ENCODE measurements around the gene CLEC4C.

Gene CLEC4C

DNA sequence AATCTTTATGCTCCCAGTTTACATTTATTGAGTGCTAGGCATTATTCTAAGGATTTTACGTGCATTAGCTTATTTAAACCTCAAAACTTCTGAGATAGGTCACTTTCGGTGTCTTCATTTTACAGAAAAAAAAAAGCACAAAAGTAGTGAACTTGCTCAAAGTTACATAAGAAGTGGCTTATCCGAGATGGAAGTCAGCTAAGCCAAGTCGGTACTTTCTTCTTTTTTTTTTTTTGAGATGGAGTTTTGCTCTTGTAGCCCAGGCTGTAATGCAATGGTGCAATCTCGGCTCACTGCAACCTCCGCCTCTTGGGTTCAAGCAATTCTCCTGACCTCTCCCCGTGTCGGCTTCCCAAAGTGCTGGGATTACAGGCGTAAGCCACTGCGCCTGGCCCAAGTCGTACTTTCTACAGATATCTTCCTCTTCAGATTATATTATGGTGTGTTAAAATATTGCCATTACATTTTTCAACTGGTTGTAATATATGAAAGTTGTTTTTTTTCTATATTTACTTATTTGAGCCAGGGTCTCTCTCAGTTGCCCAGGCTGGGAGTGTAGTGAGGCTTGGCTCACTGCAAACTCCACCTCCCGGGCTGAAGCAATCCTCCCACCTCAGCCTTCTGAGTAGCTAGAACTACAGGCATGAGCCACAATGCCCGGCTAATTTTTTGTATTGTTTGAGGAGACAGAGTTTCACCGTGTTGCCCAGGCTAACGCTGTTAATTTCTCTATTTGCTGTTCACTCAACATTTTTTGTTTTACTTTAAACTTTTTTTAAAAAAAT lies 27.0 kb downstream of the CLEC4C start:
- no peak for DNase-seq

DNA sequence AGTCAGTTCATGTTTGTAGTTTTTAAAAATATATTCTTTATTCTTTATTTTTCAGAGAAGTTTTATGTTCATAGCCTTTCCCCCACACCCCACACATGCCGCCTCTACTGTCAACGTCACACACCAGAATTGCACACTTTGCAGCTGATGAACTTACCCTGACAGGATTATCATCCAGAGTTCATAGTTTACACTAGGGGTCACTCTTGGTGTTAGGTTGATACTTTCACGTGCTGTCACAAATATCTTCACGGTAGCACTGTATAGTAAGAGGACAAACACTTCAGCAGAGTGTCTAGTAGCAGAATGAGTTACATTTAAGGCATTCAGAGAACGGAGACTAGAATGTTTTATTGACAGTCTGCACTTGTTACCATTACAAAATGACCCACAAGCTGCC lies 30.8 kb downstream of the CLEC4C start:
- no peak for DNase-seq

- no peak for DNase-seq
These were observed 34.2 kb downstream of the CLEC4C start for GRCh38 chr12:7712841-7713442.

DNA sequence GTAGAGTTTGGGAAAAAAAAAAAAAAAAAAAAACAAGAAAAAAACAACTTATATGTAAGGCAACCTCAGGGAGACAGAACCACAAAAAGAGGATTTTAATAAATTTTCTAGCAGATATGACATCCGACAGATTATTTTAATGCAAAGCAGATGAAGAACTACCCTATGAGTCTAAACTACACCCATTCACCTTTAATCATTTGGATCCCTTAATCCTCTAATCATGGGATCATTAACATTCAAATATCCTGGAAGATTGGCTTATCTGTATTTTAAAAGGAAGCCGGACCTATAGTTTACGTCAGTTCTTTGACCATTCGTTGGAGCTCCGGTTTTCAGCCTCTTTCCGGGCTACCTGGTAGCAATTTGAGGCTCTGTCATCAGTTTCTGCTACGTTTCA lies 36.0 kb downstream of the CLEC4C start, which contains the start of gene DPPA3:
TSS of gene DPPA3 (plus strand) at position 301 of the 400 bp plus-strand sequence. CDS start 138 bp downstream, outside the sequence.
- no peak for DNase-seq

GRCh38 chr12:7709969-7710675 lies 37.1 kb downstream of the CLEC4C start:
- DNase-seq = no peak

DNA sequence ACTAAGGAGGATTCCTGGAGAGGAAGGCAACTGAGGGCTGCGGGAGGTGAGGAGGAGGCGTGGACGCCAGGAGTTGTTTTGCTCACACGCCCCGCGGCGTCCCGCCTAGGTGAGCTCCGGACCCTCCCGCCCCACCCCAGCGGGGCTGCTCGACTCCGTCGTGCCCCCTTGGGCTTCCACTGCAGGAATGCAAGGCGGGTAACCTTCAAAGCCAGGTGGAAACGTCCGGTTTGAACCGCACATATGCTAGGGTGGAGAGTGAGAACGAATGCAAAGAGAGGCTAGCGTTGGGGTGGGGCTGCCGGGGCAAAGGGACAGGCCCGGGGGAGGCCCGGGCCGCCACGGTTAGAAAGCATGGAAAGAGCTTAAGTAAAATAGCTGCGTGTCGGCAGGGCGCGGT lies 41.3 kb downstream of the CLEC4C start:
- DNase-seq = no peak

DNA sequence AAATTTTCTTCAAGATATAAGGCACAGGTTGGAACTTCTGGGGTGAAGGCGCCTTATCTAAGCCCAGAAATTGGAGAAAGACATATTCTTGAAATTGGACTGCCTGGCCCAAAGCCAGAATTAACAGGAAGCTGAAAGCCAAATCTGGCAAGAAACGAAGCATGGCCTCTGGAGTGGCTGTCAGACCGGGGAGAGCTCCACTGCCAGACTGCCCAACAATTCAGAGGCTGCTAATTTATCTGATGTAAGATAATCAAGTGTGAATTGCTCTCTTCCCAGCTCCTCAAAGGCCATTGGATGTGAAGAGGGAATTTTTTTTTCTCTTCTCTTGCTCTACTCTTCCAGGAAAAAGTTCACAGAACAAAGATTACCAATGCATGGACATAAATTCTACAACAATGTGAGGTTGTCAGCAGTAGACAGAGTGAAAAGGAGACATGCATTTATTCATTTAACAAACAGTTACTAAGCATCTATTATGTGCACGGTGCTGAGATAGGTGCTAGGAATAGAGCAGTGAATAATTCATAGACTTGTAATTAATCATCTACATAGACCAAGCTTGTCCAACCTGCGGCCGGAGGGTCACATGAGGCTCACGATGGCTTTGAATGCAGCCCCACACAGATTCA lies 51.5 kb downstream of the CLEC4C start, which contains the start of gene GDF3:
TSS of gene GDF3 (minus strand) at position 210 of the 632 bp plus-strand sequence. CDS start at position 163, 47 bp downstream.
- DNase-seq = no peak

DNA sequence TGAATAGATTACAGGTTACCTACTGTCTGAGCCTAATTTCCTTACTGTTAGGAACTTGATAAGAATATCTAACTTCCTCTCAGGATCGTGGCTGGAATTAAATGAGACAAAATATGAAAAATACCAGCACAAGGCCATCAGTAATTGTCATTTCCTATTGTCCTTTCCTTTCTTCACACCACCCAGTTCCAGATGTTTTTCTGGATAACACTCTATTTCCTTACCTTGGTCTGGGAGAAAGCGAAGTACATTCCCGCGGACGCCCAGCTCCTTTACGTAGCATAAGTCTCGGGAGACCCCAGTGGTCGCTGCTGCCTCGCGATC lies 52.0 kb downstream of the CLEC4C start:
- DNase-seq = no peak

DNA sequence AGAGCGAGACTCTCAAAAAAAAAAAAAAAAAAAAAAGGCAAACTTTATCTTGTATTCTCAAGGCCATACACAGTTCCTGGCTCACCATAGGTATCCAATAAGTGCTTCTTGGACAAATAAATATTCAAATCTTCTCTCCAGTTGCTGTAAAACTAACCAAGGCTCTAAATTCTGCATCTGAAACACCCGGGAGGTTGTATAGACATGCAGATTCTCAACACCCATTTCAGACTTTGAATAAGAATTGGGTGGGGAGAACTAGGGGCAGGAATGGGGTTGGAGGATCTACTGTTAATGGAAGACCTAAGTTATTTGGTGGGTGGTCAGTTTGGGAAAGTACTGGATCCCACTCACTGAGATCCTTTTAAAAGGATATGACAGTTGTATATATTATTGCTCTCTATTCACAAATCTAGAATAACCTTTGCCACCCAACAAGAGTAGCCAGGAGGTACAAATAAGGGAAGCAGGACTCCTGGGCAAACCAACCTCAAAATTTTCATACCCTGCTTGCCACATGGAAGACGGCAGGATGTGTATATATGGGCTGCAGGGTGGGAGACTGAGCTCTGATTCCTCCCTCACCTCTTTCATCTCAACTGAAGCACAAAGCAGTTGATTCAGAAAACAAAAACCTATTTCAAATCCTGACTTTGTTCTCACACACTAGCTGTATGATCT lies 52.5 kb downstream of the CLEC4C start:
- no peak for DNase-seq

DNA sequence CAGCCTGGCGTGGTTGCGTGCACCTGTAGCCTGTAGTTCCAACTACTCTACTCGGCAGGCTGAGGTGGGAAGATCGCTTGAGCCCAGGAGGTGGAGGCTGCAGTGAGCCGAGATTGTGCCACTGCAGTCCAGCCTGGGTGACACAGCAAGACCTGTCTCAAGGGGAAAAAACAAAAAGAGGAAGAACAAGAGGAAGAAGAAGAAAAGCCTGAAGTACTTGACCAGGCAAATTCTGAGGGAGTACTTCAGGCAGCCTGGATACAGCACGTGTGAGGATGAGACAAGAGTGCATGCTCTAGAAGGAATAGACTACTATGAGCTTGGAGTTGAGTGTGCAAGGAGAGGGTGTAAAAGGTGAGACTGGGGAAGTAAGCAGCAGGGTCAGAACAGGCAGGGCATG lies 53.4 kb downstream of the CLEC4C start:
- no peak for DNase-seq

GRCh38 chr12:7681535-7681934 lies 65.6 kb downstream of the CLEC4C start:
- DNase-seq = no peak
